Keratinocyte (primary cell): ENCODE measurements around the gene PLXND1.

ENCODE experiments used
- CTCF ChIP-seq, 3 experiments: IDR thresholded peaks in 1 of 3; conservative IDR thresholded peaks in 1 of 3; optimal IDR thresholded peaks in 1 of 3; 2 replicates in 2 of 3; 3 replicates in 1 of 3; pipeline versions ENCODE3 to v1.5.1; 2011; ENCODE audit warnings: low read length in 3 of 3, mild to moderate bottlenecking in 3 of 3, moderate library complexity in 2 of 3, control low read depth in 1 of 3, inconsistent platforms in 1 of 3; ENCODE audit not compliant: insufficient read depth in 2 of 3; ENCODE audit errors: extremely low read depth in 1 of 3
- EZH2 ChIP-seq: IDR thresholded peaks from one replicate; pipeline ENCODE4 v1.6.1; 2012; ENCODE audit warnings: inconsistent platforms, mild to moderate bottlenecking, low read length, moderate library complexity

GRCh38 chr3:129593230-129593594 is 13.3 kb downstream of the PLXND1 start:
- TF ChIP-seq CTCF (optimal IDR thresholded peaks at IDR 0.05 in 1 of 3, IDR thresholded peaks at IDR 0.05 in 1 of 3, conservative IDR thresholded peaks at IDR 0.05 in 1 of 3; ENCODE audit: extremely low read depth in 1 of 3, insufficient read depth in 2 of 3, low read length in 3 of 3) (peak in 1 of 3 experiments; percentile 11), EZH2 (no peak)
